Measurements from ENCODE around the gene MRPL49.

The MRPL49 gene

GRCh38 chr11:65112546-65113360 is 9.4 kb upstream of the MRPL49 start (continued):
- TF ChIP-seq ZBTB26 (tag by site-specific recombination; optimal IDR thresholded peaks at IDR 0.05), result peak; percentile 61
- no peak for TF ChIP-seq ZNF133 (tag by site-specific recombination; IDR thresholded peaks at IDR 0.05)
- no peak for TF ChIP-seq MYNN (tag by site-specific recombination; IDR thresholded peaks at IDR 0.05; ENCODE audit: borderline replicate concordance)
- no peak for TF ChIP-seq ZNF274 (IDR thresholded peaks at IDR 0.05; ENCODE audit: low read length)
- no peak for TF ChIP-seq ZNF274 (tag by site-specific recombination; IDR thresholded peaks at IDR 0.05; ENCODE audit: borderline replicate concordance)
- TF ChIP-seq GLIS2 (tag by site-specific recombination; IDR thresholded peaks at IDR 0.05), result peak; percentile 92
- no peak for TF ChIP-seq SALL2 (tag by site-specific recombination; IDR thresholded peaks at IDR 0.05; ENCODE audit: borderline replicate concordance)
- TF ChIP-seq ZNF48 (tag by site-specific recombination; IDR thresholded peaks at IDR 0.05), result no peak
- no peak for TF ChIP-seq ZSCAN16 (tag by site-specific recombination; IDR thresholded peaks at IDR 0.05)
- peak; percentile 78; the same call in 1 of the 2 replicates for TF ChIP-seq ZNF239 (tag by site-specific recombination; IDR thresholded peaks at IDR 0.05)
- TF ChIP-seq ZNF26 (tag by site-specific recombination; IDR thresholded peaks at IDR 0.05), result no peak
- TF ChIP-seq ZNF121 (tag by site-specific recombination; IDR thresholded peaks at IDR 0.05), result no peak
- no peak for TF ChIP-seq ZNF548 (tag by site-specific recombination; IDR thresholded peaks at IDR 0.05)
- peak; percentile 87 for TF ChIP-seq ZFP69B (tag by site-specific recombination; IDR thresholded peaks at IDR 0.05)
- TF ChIP-seq PRDM2 (tag by site-specific recombination; IDR thresholded peaks at IDR 0.05; ENCODE audit: borderline replicate concordance), result no peak
- 0 out of 2 replicates have a peak, but pooled peaks have one; percentile 43 for TF ChIP-seq KLF17 (tag by site-specific recombination; IDR thresholded peaks at IDR 0.05)
- TF ChIP-seq ZBTB17 (tag by site-specific recombination; IDR thresholded peaks at IDR 0.05), result no peak
- TF ChIP-seq ZNF214 (tag by site-specific recombination; IDR thresholded peaks at IDR 0.05; ENCODE audit: borderline replicate concordance), result no peak
- TF ChIP-seq ZNF366 (tag by site-specific recombination; conservative IDR thresholded peaks at IDR 0.05), result no peak
- TF ChIP-seq ZNF23 (tag by site-specific recombination; IDR thresholded peaks at IDR 0.05; ENCODE audit: borderline replicate concordance), result no peak
- peak; percentile 72 for TF ChIP-seq PBX3 (CRISPR knock-in tag; IDR thresholded peaks at IDR 0.05)
- TF ChIP-seq REST (tag by site-specific recombination; IDR thresholded peaks at IDR 0.05), result no peak
- 0 out of 2 replicates have a peak, but pooled peaks have one; percentile 7 for TF ChIP-seq GLIS1 (tag by site-specific recombination; IDR thresholded peaks at IDR 0.05)
- TF ChIP-seq SP2 (tag by site-specific recombination; IDR thresholded peaks at IDR 0.05), result 0 out of 2 replicates have a peak, but pooled peaks have one; percentile 5

All from HEK293 (cell line).